Measurements from ENCODE around the gene ADORA2A.

Gene ADORA2A

GRCh38 chr22:24427500-24428164 lies at the start of gene ADORA2A:
Gene ADORA2A (plus strand): TSS chr22:24427599. CDS start chr22:24433405, 5,806 bp downstream.
- intact Hi-C loops (cut with DNase I; ENCODE audit: low total_unique reads): loop anchor here (10.0 kb wide), 1 partner anchor 103 kb away; no protein-coding TSS in a partner anchor
- H3K36me3 ChIP-seq: no peaks in the 10 kb centered on the region
- no peak within 1 kb of the TSS for H3K4me3 ChIP-seq
- DNase-seq: no peak
- no peak within 1 kb of the TSS for H3K27ac ChIP-seq
- no peaks in the 10 kb centered on the region for H3K9me3 ChIP-seq
- TF ChIP-seq CTCF (IDR thresholded peaks at IDR 0.05): no peak
- H3K27me3 ChIP-seq: peaks cover 0 to 2% of the 10 kb centered on the region in 2 donors
- peaks cover 0 to 48% (median 31%) of the 10 kb centered on the region in 4 donors for H3K4me1 ChIP-seq

- Histone ChIP-seq H3K36me3 (peaks cover 30 to 44% (median 40%) of the 10 kb centered on the region in 3 donors), H3K27ac (no peak overlapping the region), H3K9me3 (no peaks in the 10 kb centered on the region), H3K27me3 (no peaks in the 10 kb centered on the region), H3K4me3 (no peak overlapping the region), H3K4me1 (no peaks in the 10 kb centered on the region)
- DNase-seq: no peak
- intact Hi-C loops (cut with DNase I; ENCODE audit: low total_unique reads): no loop called here
- TF ChIP-seq CTCF (IDR thresholded peaks at IDR 0.05): no peak
Observed at GRCh38 chr22:24379536-24379935, 47.9 kb upstream of the ADORA2A start.

GRCh38 chr22:24380220-24380904 lies 47.0 kb upstream of the ADORA2A start:
- no peak for TF ChIP-seq CTCF (IDR thresholded peaks at IDR 0.05)
- H3K4me3 ChIP-seq: no peak overlapping the region
- no peaks in the 10 kb centered on the region for H3K4me1 ChIP-seq
- H3K9me3 ChIP-seq: no peaks in the 10 kb centered on the region
- no peaks in the 10 kb centered on the region for H3K27me3 ChIP-seq
- peaks cover 29 to 44% (median 33%) of the 10 kb centered on the region in 3 donors for H3K36me3 ChIP-seq
- no peak overlapping the region for H3K27ac ChIP-seq
- intact Hi-C loops (cut with DNase I; ENCODE audit: low total_unique reads): no loop called here
- DNase-seq: no peak

GRCh38 chr22:24380905-24381230 lies 46.5 kb upstream of the ADORA2A start:
- Histone ChIP-seq H3K4me1 (no peaks in the 10 kb centered on the region), H3K9me3 (no peaks in the 10 kb centered on the region), H3K4me3 (no peak overlapping the region), H3K36me3 (peaks cover 24 to 40% (median 28%) of the 10 kb centered on the region in 3 donors), H3K27me3 (no peaks in the 10 kb centered on the region), H3K27ac (no peak overlapping the region)
- DNase-seq: no peak
- intact Hi-C loops (cut with DNase I; ENCODE audit: low total_unique reads): no loop called here
- TF ChIP-seq CTCF (IDR thresholded peaks at IDR 0.05): no peak

GRCh38 chr22:24383061-24383460 lies 44.3 kb upstream of the ADORA2A start:
- TF ChIP-seq CTCF (IDR thresholded peaks at IDR 0.05): no peak
- no peak for DNase-seq
- no peaks in the 10 kb centered on the region for H3K4me1 ChIP-seq
- H3K27me3 ChIP-seq: no peaks in the 10 kb centered on the region
- H3K27ac ChIP-seq: no peak overlapping the region
- peaks cover 8 to 25% (median 10%) of the 10 kb centered on the region in 3 donors for H3K36me3 ChIP-seq
- intact Hi-C loops (cut with DNase I; ENCODE audit: low total_unique reads): no loop called here
- no peaks in the 10 kb centered on the region for H3K9me3 ChIP-seq
- no peak overlapping the region for H3K4me3 ChIP-seq

All from tibial artery (tissue), 4 donors.